ENCODE results near the gene MMD2. TPM values are rescaled to one million over a fixed set of nuclear protein-coding genes. Genes with fewer than 3 reads are reported as not detected.

The MMD2 gene
- total and polyA plus RNA-seq, 2 donors (not counting 1 experiment from before 2014, with no cell fraction given), result not detected

GRCh38 chr7:4888161-4888560 is 70.8 kb downstream of the MMD2 start:
- no peak overlapping the region for H3K27ac ChIP-seq (ENCODE audit: low read length in 2 of 2)
- 91% methylated on average over 3 of the region's 3 CpGs for WGBS (ENCODE audit: insufficient coverage)
- no peak overlapping the region for H3K4me2 ChIP-seq (replicated peaks; ENCODE audit: low read depth, low read length, poor library complexity, severe bottlenecking)
- H3K4me3 Mint-ChIP-seq, result no peak overlapping the region
- no peaks in the 10 kb centered on the region for H3K36me3 ChIP-seq (replicated peaks in 1 of 2; ENCODE audit: control extremely low read depth in 1 of 2, control insufficient read depth in 1 of 2, extremely low read depth in 1 of 2, insufficient read depth in 2 of 2, low read length in 1 of 2)
- H3K4me1 Mint-ChIP-seq, result peaks cover 5% of the 10 kb centered on the region
- ChIA-PET CTCF (no interaction called here), POLR2A (no interaction called here)
- no peaks in the 10 kb centered on the region for H3K79me2 ChIP-seq (ENCODE audit: control insufficient read depth, insufficient read depth, low read length)
- H3K4me3 ChIP-seq (ENCODE audit: control extremely low read depth in 1 of 5, extremely low read depth in 1 of 5, insufficient read depth in 1 of 5, low read depth in 2 of 5, low read length in 4 of 5), result no peak overlapping the region
- H3K9me3 ChIP-seq (ENCODE audit: control extremely low read depth in 1 of 3, control insufficient read depth in 2 of 3, insufficient read depth in 1 of 3, low read length in 2 of 3), result peaks cover 0 to 12% (median 0%) of the 10 kb centered on the region in 3 donors
- peaks cover 0 to 17% (median 9%) of the 10 kb centered on the region in 4 experiments for H3K27me3 ChIP-seq (replicated peaks in 1 of 4; ENCODE audit: control extremely low read depth in 1 of 4, control insufficient read depth in 3 of 4, insufficient read depth in 4 of 4, low read length in 3 of 4)
- no peak for ATAC-seq (ENCODE audit: low read depth)
- H3K27ac Mint-ChIP-seq, result no peak overlapping the region
- no peak overlapping the region for H2AFZ ChIP-seq (ENCODE audit: insufficient read depth, low read depth, low read length, poor library complexity, severe bottlenecking)
- TF ChIP-seq EZH2 (IDR thresholded peaks at IDR 0.05; ENCODE audit: borderline replicate concordance, insufficient read depth, low read depth, low read length, poor library complexity, severe bottlenecking) (no peak), CTCF (IDR thresholded peaks at IDR 0.05) (no peak)
- no peak for DNase-seq
- H4K20me1 ChIP-seq (ENCODE audit: control insufficient read depth, insufficient read depth, low read length, poor library complexity, severe bottlenecking), result no peaks in the 10 kb centered on the region
- H3K9ac ChIP-seq (ENCODE audit: low read length), result no peak overlapping the region
- intact Hi-C loops (cut with micrococcal nuclease), result no loop called here
- H3K9me3 Mint-ChIP-seq (ENCODE audit: insufficient read depth), result peaks cover 1% of the 10 kb centered on the region
- H3K4me1 ChIP-seq (ENCODE audit: control insufficient read depth in 2 of 2, insufficient read depth in 2 of 2, low read length in 2 of 2), result peaks cover 3 to 7% of the 10 kb centered on the region in 2 donors
- peaks cover 42% of the 10 kb centered on the region for H3K27me3 Mint-ChIP-seq

- H3K4me3 Mint-ChIP-seq, result no peak overlapping the region
- no peaks in the 10 kb centered on the region for H3K79me2 ChIP-seq (ENCODE audit: control insufficient read depth, insufficient read depth, low read length)
- peaks cover 3 to 17% of the 10 kb centered on the region in 2 donors for H3K4me1 ChIP-seq (ENCODE audit: control insufficient read depth in 2 of 2, insufficient read depth in 2 of 2, low read length in 2 of 2)
- intact Hi-C loops (cut with micrococcal nuclease), result no loop called here
- ATAC-seq (ENCODE audit: low read depth) (no peak), DNase-seq (no peak)
- POLR2A ChIA-PET, result no interaction called here
- no peak overlapping the region for H3K27ac ChIP-seq (ENCODE audit: low read length in 2 of 2)
- H3K4me2 ChIP-seq (replicated peaks; ENCODE audit: low read depth, low read length, poor library complexity, severe bottlenecking), result no peak overlapping the region
- H2AFZ ChIP-seq (ENCODE audit: insufficient read depth, low read depth, low read length, poor library complexity, severe bottlenecking), result no peak overlapping the region
- no CpG with 5 or more reads among the region's 1 CpG for WGBS (ENCODE audit: insufficient coverage)
- no peak overlapping the region for H3K9ac ChIP-seq (ENCODE audit: low read length)
- no peaks in the 10 kb centered on the region for H4K20me1 ChIP-seq (ENCODE audit: control insufficient read depth, insufficient read depth, low read length, poor library complexity, severe bottlenecking)
- TF ChIP-seq EZH2 (IDR thresholded peaks at IDR 0.05; ENCODE audit: borderline replicate concordance, insufficient read depth, low read depth, low read length, poor library complexity, severe bottlenecking) (no peak), CTCF (IDR thresholded peaks at IDR 0.05) (no peak)
- CTCF ChIA-PET, result no interaction called here
- no peak overlapping the region for H3K27ac Mint-ChIP-seq
- H3K27me3 ChIP-seq (replicated peaks in 1 of 4; ENCODE audit: control extremely low read depth in 1 of 4, control insufficient read depth in 3 of 4, insufficient read depth in 4 of 4, low read length in 3 of 4), result peaks cover 0 to 28% (median 12%) of the 10 kb centered on the region in 4 experiments
- H3K36me3 ChIP-seq (replicated peaks in 1 of 2; ENCODE audit: control extremely low read depth in 1 of 2, control insufficient read depth in 1 of 2, extremely low read depth in 1 of 2, insufficient read depth in 2 of 2, low read length in 1 of 2), result no peaks in the 10 kb centered on the region
- H3K4me1 Mint-ChIP-seq, result peaks cover 13% of the 10 kb centered on the region
- H3K27me3 Mint-ChIP-seq, result peaks cover 53% of the 10 kb centered on the region
- H3K4me3 ChIP-seq (ENCODE audit: control extremely low read depth in 1 of 5, extremely low read depth in 1 of 5, insufficient read depth in 1 of 5, low read depth in 2 of 5, low read length in 4 of 5), result no peak overlapping the region
- H3K9me3 ChIP-seq (ENCODE audit: control extremely low read depth in 1 of 3, control insufficient read depth in 2 of 3, insufficient read depth in 1 of 3, low read length in 2 of 3), result peaks cover 0 to 8% (median 0%) of the 10 kb centered on the region in 3 donors
- H3K9me3 Mint-ChIP-seq (ENCODE audit: insufficient read depth), result no peaks in the 10 kb centered on the region
Measured at GRCh38 chr7:4886671-4887070, 72.3 kb downstream of the MMD2 start.

Measured in B cell (primary cell).